Kidney (tissue), 14 donors: Measurements from ENCODE around the gene ANKS1B. TPM values are rescaled to one million over a fixed set of nuclear protein-coding genes. Genes with fewer than 3 reads are reported as not detected.

Experiments used
- DNase-seq, 5 donors: peaks; one replicate each; pipeline ENCODE4 v3.0.0-alpha.2; 2013 to 2020
- FAIRE-seq: peaks from 2 replicates; lab custom pipeline; 2012; peaks lifted over from hg19 to GRCh38; lab: Jason Lieb, UNC
- H3K27ac ChIP-seq, 2 donors: one replicate each; pipeline ENCODE4 v1.7.0; 2013; ENCODE audit warnings: low read depth in 2 of 2, low read length in 2 of 2, inconsistent platforms in 1 of 2
- H3K27me3 ChIP-seq: one replicate; pipeline ENCODE4 v1.7.1; 2013; ENCODE audit warnings: low read length, inconsistent platforms; ENCODE audit not compliant: control insufficient read depth, insufficient read depth
- H3K36me3 ChIP-seq, 3 donors: one replicate each; pipeline versions ENCODE4 v1.7.0 to v1.7.1; 2013; ENCODE audit warnings: low read length in 3 of 3, control low read depth in 1 of 3, inconsistent platforms in 1 of 3; ENCODE audit not compliant: insufficient read depth in 3 of 3, control insufficient read depth in 2 of 3
- H3K4me1 ChIP-seq, 3 donors: one replicate each; pipeline versions ENCODE4 v1.7.0 to v1.7.1; 2013; ENCODE audit warnings: low read length in 3 of 3, inconsistent platforms in 1 of 3, low read depth in 1 of 3; ENCODE audit not compliant: control insufficient read depth in 2 of 3, insufficient read depth in 2 of 3
- H3K4me3 ChIP-seq, 3 donors: one replicate each; pipeline versions ENCODE4 v1.7.0 to v1.8.1; 2013; ENCODE audit warnings: low read length in 3 of 3, control low read depth in 1 of 3, inconsistent platforms in 1 of 3
- H3K9ac ChIP-seq, 3 donors: one replicate each; pipeline versions ENCODE4 v1.7.0 to v1.7.1; 2013; ENCODE audit warnings: low read length in 3 of 3, control low read depth in 1 of 3, inconsistent platforms in 1 of 3
- H3K9me3 ChIP-seq, 3 donors: one replicate each; pipeline versions ENCODE4 v1.7.0 to v1.7.1; 2013; ENCODE audit warnings: low read length in 3 of 3, control low read depth in 1 of 3, inconsistent platforms in 1 of 3; ENCODE audit not compliant: control insufficient read depth in 2 of 3, insufficient read depth in 1 of 3
- intact Hi-C: fragments of 100-400 bp; cut with DNase I; formaldehyde crosslinking; loops from one replicate; pipeline ENCODE4 v1.11.1; 2022
- polyA plus RNA-seq: library from polyadenylated mRNA; stranded (reverse); fragments of 350-450 nt; fragmentation: Illumina TruSeq; extraction: RNeasy Lipid Tissue Mini Kit (QIAGEN cat#74804); gene quantifications from one replicate; pipeline ENCODE4 v1.2.3, GENCODE V29; 2014; ENCODE audit warnings: low read depth, low replicate concordance; ENCODE audit not compliant: insufficient read depth
- total RNA-seq: library from RNA; stranded (reverse); fragmentation: NEBNext Ultra II Directional; extraction: Animal tissue kit (Norgen Biotek cat#: 25700); gene quantifications from one replicate; pipeline ENCODE4 v1.2.1, GENCODE V29; 2021
- TF ChIP-seq, protein P1 (sequence below): IDR thresholded peaks from 3 replicates; pipeline ENCODE4 v1.5.1; 2012; ENCODE audit warnings: mild to moderate bottlenecking, moderate library complexity, borderline replicate concordance; ENCODE audit not compliant: insufficient read depth; ENCODE audit errors: extremely low read depth
- donor health status: control.
- donor health status: control.
- donor health status: control.
- donor health status: control.
- donor health status: control.
- donor health status: DM: yes; HTN: yes; CAD: no.
- donor health status: Normal renal cell carcinoma (clear cell type).

ANKS1B gene
- total and polyA plus RNA-seq, 2 donors from 2014 or later: 1.7 to 5.8 TPM

DNA sequence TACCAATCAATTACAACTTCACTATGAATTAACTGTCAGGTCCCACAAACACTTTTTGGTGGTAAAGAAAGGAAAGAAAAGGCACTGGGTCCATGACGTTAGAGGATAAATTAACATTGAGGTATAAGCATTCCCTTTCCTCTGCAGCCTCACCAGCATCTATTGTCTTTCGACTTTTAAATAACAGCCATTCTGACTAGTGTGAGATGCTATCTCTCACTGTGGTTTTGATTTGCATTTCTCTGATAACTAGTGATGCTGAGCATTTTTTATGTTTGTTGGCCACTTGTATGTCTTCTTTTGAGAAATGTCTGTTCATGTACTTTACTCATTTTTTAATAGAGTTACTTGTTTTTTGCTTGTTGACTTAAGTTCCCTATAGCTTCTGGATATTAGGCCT, 9.4 kb downstream of the ANKS1B start:
- Histone ChIP-seq H3K9me3 (peaks cover 0 to 2% (median 0%) of the 10 kb centered on the region in 3 donors), H3K4me3 (no peak overlapping the region), H3K36me3 (no peaks in the 10 kb centered on the region), H3K4me1 (no peaks in the 10 kb centered on the region), H3K27me3 (no peaks in the 10 kb centered on the region), H3K9ac (no peak overlapping the region), H3K27ac (no peak overlapping the region)
- DNase-seq (no peak), FAIRE-seq (no peak)
- TF ChIP-seq, protein P1, sequence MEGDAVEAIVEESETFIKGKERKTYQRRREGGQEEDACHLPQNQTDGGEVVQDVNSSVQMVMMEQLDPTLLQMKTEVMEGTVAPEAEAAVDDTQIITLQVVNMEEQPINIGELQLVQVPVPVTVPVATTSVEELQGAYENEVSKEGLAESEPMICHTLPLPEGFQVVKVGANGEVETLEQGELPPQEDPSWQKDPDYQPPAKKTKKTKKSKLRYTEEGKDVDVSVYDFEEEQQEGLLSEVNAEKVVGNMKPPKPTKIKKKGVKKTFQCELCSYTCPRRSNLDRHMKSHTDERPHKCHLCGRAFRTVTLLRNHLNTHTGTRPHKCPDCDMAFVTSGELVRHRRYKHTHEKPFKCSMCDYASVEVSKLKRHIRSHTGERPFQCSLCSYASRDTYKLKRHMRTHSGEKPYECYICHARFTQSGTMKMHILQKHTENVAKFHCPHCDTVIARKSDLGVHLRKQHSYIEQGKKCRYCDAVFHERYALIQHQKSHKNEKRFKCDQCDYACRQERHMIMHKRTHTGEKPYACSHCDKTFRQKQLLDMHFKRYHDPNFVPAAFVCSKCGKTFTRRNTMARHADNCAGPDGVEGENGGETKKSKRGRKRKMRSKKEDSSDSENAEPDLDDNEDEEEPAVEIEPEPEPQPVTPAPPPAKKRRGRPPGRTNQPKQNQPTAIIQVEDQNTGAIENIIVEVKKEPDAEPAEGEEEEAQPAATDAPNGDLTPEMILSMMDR: no peak
- intact Hi-C loops: no loop called here

DNA sequence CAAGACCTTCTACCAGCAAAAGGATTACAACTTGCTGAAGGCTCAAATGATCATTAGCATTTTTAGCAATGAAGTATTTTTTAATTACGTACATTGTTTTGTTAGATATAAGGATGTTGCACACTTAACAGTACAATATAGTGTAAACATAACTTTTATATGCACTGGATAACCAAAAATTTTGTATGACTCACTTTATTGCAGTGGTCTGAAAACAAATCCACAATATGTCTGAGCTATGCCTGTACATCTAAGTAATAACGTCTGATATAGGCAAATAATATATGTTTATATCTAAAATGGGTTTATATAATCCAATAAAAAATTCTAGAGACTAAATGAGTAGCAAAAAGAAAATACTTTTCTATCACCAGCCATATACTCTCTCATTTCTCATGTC, 10.6 kb downstream of the ANKS1B start:
- H3K27ac ChIP-seq: no peak overlapping the region
- H3K4me1 ChIP-seq: no peaks in the 10 kb centered on the region
- H3K27me3 ChIP-seq: no peaks in the 10 kb centered on the region
- TF ChIP-seq, protein P1: no peak
- no peak overlapping the region for H3K4me3 ChIP-seq
- peaks cover 0 to 2% (median 0%) of the 10 kb centered on the region in 3 donors for H3K9me3 ChIP-seq
- DNase-seq (no peak), FAIRE-seq (no peak)
- H3K9ac ChIP-seq: no peak overlapping the region
- no peaks in the 10 kb centered on the region for H3K36me3 ChIP-seq
- intact Hi-C loops: no loop called here

DNA sequence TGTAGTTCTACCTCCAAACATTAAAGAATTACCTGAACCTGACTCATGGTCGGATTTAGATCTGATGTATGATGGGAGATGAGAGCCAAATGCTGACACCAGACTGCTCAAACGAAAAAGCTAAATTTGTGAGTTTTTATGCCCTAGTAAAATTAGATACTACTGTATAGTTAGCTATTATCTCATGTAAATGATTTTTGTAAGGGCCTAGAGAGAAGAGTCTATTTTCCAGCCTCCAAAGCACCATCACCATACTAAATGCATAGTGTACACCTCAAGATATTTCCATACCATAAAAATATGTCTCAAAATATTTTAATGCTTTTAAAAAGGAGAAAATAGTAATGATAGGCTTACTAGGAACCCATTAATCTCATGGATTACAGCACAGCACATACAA, 18.3 kb downstream of the ANKS1B start:
- TF ChIP-seq, protein P1: no peak
- FAIRE-seq: no peak

DNA sequence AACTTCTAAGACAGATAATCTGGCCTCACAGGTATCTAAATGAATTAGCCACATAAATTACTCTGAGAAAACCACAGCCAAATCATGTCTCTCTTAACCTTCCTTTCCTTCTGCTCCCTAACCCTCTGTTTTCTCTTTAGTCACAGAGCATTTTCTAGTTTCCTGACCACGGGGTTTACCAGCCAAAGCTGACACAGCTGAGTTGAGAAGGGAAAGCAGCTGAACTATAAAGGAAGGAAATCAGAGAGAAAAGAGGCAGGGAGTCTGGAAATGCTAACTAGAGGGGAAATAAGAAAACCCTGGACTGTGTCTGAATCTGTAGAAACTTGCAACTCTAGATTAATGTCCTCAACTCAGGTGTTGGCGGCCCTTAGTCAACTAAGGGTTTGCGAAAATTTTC, 24.4 kb downstream of the ANKS1B start:
- no peaks in the 10 kb centered on the region for H3K4me1 ChIP-seq
- no peak overlapping the region for H3K4me3 ChIP-seq
- H3K9ac ChIP-seq: no peak overlapping the region
- intact Hi-C loops: no loop called here
- no peaks in the 10 kb centered on the region for H3K36me3 ChIP-seq
- peak in 2 of 5 donors; percentile 5 to 10 for DNase-seq
- FAIRE-seq: no peak
- H3K27ac ChIP-seq: no peak overlapping the region
- TF ChIP-seq, protein P1: no peak
- no peaks in the 10 kb centered on the region for H3K27me3 ChIP-seq
- no peaks in the 10 kb centered on the region for H3K9me3 ChIP-seq

More for the DNA sequence above, 18.3 kb downstream of the ANKS1B start:
- Histone ChIP-seq H3K4me3 (no peak overlapping the region), H3K9ac (no peak overlapping the region), H3K27ac (no peak overlapping the region), H3K36me3 (no peaks in the 10 kb centered on the region), H3K4me1 (no peaks in the 10 kb centered on the region), H3K9me3 (no peaks in the 10 kb centered on the region), H3K27me3 (no peaks in the 10 kb centered on the region)
- intact Hi-C loops: no loop called here
- DNase-seq: no peak
